Measurements from ENCODE around the gene NDUFA13.

GRCh38 chr19:19485161-19485997, 30.6 kb upstream of the NDUFA13 start:
- TF ChIP-seq CTCF (conservative IDR thresholded peaks at IDR 0.05 in 1 of 2, IDR thresholded peaks at IDR 0.05 in 1 of 2; ENCODE audit: extremely low read depth in 1 of 2, insufficient read depth in 1 of 2, low read depth in 1 of 2, low read length in 2 of 2) (no peak), EZH2 (IDR thresholded peaks at IDR 0.05; ENCODE audit: borderline replicate concordance, low read length) (no peak)
